Stimulated activated CD4-positive, alpha-beta T cell treated with anti-CD3 and anti-CD28 coated beads, Interleukin-12 subunit alpha, Interleukin-12 subunit beta, amount 100 ng/mL, for 24 hours (primary cell): ENCODE data around the gene RPL32.
"Not testable (repeated sequence)": the region's sequence is repeated elsewhere in the genome, so short reads cannot be mapped to it uniquely, and the experiment has no call there.

Experiments used
- DNase-seq, 2 experiments: peaks; one replicate each; pipeline ENCODE4 v3.0.0-alpha.2; 2020; ENCODE audit warnings: low read depth in 2 of 2

RPL32 gene

GRCh38 chr3:12841149-12841969 lies at the start of gene RPL32:
Gene RPL32, minus strand, starts transcription at chr3:12841565. Its CDS starts 1,328 bp downstream, at chr3:12840237.
- peak; percentile 70 to 73 for DNase-seq

- DNase-seq, result no peak
These were observed 49.4 kb upstream of the RPL32 start for GRCh38 chr3:12890610-12891390.

- no peak for DNase-seq
These were observed 45.4 kb upstream of the RPL32 start for GRCh38 chr3:12886736-12887135.

- DNase-seq, result no peak
These were observed 44.8 kb upstream of the RPL32 start for GRCh38 chr3:12886106-12886679.

GRCh38 chr3:12885583-12885930 lies 44.2 kb upstream of the RPL32 start:
- DNase-seq, result no peak

GRCh38 chr3:12884790-12885582 lies 43.6 kb upstream of the RPL32 start:
- no peak for DNase-seq

- no peak for DNase-seq
These were observed 42.9 kb upstream of the RPL32 start for GRCh38 chr3:12884186-12884680.

- no peak for DNase-seq
These were observed 41.3 kb upstream of the RPL32 start for GRCh38 chr3:12882336-12883310.

GRCh38 chr3:12881858-12882257 lies 40.5 kb upstream of the RPL32 start:
- DNase-seq, result not testable (repeated sequence)

GRCh38 chr3:12879191-12879815 lies 37.9 kb upstream of the RPL32 start:
- DNase-seq, result no peak

- not testable (repeated sequence) for DNase-seq
These were observed 37.4 kb upstream of the RPL32 start for GRCh38 chr3:12878758-12879157.

GRCh38 chr3:12878141-12878574 lies 36.8 kb upstream of the RPL32 start:
- no peak for DNase-seq

GRCh38 chr3:12877040-12877439 lies 35.7 kb upstream of the RPL32 start:
- no peak for DNase-seq

- DNase-seq, result no peak
These were observed 34.8 kb upstream of the RPL32 start for GRCh38 chr3:12875857-12876836.

- DNase-seq, result no peak
These were observed 30.1 kb upstream of the RPL32 start for GRCh38 chr3:12871404-12871983.

GRCh38 chr3:12870942-12871341 lies 29.6 kb upstream of the RPL32 start:
- no peak for DNase-seq

GRCh38 chr3:12869035-12869621 lies 27.8 kb upstream of the RPL32 start:
- peak in 1 of 2 experiments; percentile 29 for DNase-seq
